Stimulated activated CD8-positive, alpha-beta memory T cell treated with anti-CD3 and anti-CD28 coated beads, Interleukin-15, amount 100 ng/mL, for 24 hours (primary cell): Measurements from ENCODE around the gene TMIE.
"Not testable (repeated sequence)": the region's sequence is repeated elsewhere in the genome, so short reads cannot be mapped to it uniquely, and the experiment has no call there.

Experiments
- DNase-seq: peaks from one replicate; pipeline ENCODE4 v3.0.0-alpha.2; 2020; ENCODE audit warnings: low read depth

Gene TMIE

DNA sequence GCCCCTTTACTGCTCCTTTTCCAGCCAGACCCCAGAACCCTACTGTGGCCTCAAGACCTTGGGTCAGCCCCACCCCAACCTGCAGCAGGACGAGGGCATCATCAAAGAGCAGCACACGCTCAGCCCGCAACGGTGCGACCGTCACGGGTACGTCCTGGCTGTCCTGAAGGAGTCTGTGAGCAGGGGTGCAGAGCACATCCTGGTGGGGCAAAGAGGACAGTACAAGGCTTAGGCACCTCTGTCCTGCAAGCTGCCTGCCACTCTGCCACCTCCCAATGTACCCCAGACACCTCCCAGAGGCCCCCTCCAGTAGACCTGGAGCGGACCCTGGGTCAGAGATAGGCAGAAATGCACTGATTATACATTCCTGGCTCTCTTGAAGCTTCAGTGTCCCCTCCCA, 15.7 kb upstream of the TMIE start:
- no peak for DNase-seq

DNA sequence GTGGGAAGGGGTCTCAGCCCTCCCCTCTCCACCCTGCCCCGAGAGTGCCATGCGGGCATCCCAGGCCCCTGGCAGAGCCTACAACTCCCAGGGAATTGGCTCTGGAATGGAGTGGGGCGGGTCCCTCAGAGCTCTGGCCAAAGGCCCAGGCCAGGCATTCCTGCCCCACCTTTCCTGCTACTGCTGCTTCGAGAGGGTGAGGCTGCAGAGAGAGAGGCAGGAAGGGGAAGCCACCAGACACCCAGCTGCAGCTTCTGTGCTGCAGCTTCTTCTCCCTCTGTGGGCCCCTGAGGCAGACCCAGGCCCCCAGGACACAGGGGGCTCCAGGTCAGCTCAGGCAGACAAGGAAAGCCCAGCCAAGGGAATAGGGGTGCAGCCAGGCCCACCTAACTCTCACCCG, 10.4 kb upstream of the TMIE start:
- no peak for DNase-seq

DNA sequence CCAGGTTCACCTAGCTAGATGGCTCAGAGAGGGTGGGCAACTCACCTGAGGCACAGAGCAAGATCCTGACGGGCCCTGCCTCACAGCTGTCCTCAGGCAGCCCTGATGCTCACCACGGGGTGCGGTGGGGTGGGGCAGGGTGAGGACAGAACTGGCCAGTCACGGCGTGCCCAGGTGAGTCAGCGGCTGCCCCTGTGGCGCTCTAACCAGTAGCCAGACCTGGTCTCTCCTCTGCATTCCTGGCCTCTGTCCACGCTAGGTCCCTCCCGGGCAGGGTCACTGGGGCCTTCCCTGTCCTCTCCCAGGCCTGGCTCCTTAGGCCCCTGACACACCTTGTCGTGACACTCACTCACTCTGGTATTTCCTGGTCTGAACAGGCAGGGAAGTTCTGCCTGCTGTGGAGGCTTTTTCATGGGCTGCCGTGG, 8.6 kb upstream of the TMIE start:
- DNase-seq: no peak

DNA sequence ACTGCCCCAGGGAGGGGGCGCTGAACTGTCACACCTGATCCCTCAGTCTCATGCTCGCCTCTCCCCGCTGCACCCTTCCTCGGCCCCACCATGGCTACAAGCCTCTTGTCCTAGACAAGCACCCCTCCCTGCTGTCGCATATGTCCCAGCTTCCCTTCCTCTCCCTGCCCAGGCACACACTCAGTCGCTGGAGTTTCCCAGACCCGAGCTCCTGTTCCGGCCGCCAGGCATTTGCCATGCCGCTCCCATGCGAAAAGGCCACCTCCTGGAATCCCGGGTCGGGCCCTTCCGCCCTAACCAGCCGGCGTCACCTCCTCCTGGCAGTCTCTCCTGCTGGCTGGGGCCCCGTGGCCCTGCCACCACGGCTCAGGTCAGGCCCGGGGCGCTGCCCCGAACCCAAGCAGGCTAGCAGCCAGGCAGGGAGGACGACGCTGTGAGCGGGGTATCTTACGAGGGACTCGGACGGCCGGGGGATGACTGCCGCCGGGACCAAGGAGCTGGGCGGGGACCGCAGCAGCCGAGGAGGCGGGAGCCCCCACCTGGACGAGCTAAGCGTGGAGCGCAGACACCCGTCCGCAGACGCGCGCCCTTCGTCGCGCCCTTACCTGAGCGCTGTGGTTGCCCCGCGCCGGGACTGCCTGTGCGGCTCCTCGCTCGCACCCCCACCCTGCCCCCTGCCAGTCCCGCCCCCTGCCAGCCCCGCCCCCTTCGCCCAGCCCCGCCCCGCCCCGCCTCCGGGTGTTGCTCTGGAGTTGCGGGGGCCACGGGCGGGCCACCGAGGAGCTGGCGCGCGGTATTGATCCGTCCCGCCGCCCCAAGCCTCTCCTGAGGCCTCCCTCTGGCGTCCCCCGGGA, 7.9 kb upstream of the TMIE start, which contains the start of gene ALS2CL:
Gene ALS2CL (minus strand): TSS at position 642 of the 854 bp plus-strand sequence. CDS start 4,239 bp downstream, outside the sequence.
- no peak for DNase-seq

DNA sequence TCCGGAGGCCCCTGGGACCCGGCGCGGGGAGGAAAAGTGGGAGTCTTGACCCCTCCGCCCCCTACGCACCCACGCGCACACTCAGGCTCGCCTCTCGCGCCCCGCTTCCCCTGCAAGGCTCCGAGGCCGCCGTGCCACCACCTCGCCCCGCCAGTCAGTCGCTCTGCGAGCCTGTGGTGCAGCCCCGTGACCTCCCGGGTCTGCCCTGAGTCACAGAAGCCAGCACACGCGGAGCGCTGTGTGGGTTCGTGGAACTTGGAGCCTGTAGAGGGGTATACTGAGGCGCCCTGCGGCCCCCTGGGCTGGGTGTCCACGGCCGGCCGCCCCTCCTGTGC, 7.3 kb upstream of the TMIE start:
- DNase-seq: no peak

DNA sequence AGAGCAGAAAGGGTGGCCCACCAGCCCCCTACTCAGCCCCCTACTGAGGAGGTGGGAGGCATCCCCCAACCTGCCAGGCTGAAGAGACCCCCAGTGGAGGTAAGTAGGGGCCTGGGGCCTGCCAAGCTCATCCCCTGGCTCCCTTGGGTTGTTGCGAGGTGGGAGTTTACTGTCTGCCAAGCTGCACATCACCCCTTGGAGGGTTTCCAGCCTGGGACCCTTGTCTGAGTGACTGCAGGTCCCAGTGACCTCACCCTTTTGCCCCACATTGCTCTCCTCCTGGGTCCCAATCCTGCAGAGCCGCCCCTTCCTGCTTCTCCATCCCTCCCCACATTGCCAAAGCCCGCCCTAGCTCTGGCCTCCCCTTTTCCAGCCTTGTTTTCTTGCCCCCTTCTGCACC, 6.7 kb upstream of the TMIE start:
- DNase-seq: no peak

DNA sequence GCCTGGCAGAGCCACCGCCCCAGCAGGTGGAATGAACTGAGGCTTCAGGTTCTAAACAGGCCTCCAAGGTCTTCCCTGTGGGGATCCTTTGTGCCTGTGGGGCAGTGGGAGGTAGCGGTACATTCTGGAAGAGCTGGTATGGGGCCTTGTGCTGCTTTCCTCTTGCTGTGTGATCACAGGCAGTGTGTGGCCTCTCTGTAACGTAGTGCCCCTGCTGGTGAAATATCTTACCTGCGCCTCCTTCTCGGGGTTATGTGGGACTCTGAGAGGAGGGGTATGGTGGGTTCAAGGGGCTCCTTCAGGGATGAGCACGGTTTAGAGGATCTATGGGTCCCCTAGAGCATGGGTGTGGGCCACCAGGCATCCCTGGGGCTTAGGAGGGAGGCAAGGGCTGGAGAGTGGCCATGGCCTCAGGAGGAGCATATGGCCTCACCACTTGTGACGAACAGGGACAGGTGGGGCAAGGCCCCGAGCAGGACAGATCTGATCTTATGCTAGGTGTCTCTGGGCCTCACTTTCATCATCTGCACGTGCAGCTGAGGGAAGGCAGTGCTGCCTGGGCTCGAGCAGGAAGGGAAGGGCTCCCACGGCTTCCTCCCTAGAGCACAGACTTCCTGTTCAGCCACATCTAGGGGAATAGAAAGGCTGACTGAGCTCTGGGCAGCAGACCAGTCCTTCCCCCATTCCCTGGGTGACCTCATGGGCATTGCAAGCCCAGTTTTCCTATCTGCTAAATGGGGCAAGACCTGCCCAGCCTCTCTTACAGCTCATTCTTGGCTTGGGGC, 5.8 kb upstream of the TMIE start:
- no peak for DNase-seq

DNA sequence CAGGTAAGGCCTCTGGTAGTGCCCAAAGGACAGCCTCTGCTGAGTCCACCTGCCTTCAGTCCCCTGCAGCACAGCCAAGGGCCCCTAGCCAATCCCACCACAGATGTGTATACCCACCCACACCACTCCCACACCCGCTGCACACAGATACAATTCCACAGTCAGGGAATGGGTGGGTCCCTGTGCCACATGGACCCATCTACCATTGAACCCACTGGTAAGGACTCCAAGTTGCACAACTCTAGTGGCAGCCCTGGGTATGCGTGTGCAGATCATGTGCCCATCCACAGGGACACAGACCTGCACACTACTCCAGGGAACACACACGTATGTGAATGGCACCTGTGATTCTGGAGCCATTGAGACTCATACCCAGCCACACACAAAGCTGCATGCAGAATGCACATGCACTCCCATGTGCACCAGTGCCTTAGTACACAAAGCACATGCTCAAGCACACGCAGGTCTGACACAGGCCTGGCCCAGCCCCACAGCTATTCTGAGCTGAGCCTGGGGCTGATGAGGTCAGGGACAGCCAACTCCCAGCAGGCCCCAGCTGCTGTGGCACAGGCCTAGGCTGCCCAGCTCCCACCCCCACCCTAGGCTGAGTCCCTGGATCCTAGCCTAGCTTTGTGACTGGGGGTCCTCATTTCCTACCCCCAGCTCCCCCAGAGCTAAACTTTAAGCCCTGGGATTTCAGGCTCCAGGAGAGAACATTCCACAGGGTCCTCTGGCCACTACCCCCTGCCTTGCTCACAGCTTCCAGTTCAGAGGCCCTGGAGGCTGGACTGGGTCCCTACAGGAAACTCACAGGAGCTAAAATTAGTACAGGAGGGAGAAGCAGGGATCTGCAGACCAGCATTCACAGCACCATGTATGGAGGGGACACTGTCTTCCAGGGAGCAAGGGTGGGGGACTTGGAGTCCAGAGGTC, 5.0 kb upstream of the TMIE start:
- DNase-seq: no peak

DNA sequence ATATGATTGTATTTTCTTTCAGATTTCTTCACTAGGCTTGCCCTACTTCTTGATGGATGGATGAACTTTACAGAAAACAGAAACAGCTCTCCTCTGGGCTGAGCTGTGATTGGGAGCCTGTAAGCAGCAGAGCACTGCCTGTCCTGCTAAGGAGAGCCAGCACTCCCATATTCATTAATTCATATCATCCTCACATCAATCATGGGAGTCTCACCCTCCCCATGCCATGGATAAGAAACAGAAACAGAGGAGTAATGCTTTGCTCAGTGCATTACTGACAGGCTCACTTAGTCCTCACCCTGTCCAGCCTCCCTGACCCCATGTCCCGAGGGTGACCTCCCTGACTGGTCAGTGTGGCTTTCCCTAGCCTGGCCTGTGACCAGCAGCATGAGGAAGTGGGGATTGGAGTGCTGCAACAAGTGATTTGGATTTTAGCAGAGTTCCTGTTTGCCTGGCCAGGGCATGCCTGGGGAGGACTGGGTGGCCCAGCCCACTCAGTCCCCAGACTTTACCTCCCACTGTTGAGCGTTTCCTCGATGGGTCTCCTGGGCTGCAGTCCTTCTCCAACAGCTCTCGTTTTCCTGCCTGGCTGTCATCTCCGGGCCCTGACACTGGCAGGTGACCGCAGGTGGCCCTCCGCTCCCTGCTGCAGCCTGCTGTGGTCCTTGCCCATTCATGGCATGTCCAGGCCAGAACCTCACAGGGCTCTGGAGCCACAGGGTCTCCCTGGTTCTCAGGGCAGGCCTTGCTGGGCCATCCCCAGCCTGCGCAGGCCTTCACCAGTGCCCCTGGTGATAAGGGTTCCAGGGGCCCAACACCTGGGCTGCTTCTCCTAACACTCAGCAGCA, 1.3 kb upstream of the TMIE start:
- DNase-seq: no peak

DNA sequence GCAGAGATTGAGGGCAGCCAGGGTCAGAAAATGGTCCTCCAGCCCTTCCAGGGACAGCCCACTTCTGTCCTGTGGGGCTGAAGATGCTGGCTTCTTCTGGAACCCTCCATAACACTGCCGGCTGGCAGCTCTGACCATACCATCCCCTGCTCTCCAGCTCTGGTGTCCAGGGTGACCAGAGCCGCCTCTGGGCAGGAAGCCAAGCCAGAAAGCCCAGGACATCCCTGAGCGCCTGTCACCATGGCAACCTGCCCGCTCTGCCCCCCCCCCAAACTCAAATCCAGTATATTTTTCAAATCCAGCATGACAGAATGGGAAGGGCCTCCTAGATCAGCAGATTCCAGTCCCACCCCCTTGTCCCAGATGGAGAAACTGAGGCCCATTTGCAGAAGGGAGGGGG, 420 bp upstream of the TMIE start:
- no peak for DNase-seq

DNA sequence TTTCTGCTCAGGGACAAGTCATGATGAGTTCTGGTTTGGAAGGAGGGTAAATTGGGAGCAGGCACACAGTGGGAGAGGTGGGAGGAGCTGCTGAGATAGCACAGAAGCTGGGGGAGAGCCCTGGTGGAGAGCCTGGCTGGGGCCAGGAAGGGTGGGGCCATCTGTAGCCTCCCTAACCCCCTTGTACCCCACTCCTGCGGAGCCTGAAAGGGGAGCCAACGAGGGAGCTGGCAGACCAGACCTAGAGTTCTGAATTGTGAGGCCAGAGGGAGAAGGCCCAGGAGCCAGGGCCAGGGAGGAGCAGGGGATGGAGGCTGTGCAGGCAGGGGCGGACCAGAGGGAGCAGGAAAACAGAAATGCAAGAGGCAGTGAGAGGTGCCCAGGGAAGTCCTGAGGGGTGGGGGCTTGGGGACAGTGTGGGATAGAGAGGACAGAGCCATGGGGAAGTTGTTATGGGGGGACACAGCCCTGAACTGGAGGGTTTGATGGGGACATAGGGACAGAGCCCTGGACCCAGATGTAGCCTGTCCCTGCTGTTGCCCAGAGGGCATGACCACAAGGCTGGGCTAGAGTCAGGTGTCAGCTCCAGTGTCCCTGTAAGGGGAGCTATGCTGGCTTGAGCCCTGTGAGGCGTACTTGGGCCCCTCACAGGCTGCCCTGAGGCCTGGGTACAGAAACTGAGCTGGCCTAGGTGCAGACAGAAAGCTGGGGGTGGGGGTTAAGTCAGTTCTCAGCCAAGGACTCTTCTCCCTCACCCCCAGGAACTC, 1.2 kb downstream of the TMIE start:
- no peak for DNase-seq

DNA sequence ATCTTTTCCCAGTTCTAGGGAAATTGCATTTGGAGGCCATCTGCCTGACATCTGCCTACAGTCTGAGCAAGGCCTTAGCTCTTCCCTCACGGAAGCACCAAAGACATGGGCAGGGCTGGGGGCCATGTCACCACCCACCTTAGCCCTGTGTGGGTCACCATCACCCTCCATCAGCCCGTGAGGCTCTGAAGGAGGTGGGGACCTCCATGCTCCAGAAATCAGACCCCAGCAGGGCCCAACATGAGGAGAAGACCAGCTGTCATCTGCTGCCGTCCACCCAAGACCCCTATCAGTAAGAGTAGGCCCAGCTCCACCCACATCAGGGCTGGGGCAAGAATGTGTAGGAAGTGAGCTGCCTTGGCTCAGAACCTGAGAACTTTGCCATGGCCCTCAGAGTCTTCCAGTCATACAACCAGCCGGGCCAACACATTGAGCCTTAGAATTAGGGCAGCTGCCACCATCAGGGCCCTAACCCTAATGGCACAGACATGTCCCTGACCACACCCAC, 1.9 kb downstream of the TMIE start:
- DNase-seq: no peak

DNA sequence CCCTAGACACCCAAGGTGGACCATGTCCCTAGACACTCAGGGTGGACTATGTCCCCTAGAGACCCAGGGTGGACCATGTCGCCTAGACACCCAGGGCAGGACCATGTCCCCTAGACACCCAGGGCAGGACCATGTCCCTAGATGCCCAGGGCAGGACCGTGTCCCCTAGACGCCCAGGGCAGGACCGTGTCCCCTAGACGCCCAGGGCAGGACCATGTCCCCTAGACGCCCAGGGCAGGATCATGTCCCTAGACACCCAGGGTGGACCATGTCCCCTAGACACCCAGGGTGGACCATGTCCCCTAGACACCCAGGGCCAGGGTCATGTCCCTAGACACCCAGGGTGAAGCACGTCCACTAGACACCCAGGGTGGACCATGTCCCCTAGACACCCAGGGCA, 3.2 kb downstream of the TMIE start:
- DNase-seq: not testable (repeated sequence)

DNA sequence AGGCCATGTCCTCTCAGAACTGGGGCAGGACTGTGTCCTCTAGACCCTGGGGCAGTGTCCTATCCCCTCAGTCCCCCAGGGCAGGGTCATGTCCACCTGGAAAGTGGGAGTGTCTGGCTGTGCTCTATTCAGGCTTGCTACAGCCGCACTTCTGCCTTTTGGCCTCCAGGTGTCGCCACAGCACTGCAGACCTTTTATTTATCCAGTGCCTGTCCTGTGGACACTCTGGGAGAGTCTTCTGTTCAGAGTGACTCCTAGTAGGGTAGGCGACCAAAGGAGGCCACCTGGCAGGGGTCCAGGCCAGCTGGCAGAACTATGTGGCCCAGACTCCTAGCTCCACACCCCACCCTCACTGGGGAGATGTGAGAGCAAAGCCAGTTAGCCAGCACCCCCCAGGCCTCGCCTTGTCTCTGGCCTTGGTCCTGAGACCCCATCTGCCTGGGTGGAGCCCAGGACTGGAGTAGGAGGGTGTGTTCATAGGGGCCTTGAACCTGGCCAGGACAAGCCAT, 3.9 kb downstream of the TMIE start:
- peak; percentile 42 for DNase-seq

DNA sequence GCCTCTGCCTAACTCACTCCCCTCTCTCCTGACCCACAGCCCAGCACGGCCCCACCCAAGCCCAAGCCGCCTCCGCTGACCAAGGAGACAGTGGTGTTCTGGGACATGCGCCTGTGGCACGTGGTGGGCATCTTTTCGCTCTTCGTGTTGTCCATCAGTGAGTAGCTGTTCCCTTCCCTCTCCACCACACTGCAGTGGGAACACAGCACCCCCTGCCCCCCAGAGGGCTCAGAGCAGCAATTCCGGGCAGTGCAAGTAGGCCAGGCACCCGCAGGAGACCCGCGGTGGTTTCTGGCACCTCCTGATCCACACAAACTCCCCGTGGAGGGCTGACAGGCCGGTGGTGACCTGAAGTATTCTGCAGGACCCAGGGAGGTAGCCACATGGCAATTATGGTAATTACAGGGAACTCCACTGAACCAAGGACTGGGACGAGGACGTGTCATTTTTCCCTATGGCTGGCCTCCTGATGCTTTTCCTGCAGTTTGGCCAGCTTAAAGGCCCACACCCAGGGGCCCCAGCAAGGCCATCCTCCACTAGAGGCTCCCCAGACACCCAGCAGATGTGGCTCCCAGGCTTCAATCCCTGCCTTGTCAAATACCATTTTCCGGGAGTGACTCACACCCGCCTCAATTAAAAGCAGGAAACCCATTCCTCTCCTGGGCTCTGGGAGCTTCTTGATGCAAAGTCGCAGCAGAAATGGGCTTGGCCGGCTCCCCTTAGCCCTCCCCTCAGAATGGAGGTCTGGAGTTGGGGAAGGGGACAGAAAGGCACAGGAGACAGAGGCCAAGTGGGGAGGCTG, 4.8 kb downstream of the TMIE start:
- DNase-seq: no peak

DNA sequence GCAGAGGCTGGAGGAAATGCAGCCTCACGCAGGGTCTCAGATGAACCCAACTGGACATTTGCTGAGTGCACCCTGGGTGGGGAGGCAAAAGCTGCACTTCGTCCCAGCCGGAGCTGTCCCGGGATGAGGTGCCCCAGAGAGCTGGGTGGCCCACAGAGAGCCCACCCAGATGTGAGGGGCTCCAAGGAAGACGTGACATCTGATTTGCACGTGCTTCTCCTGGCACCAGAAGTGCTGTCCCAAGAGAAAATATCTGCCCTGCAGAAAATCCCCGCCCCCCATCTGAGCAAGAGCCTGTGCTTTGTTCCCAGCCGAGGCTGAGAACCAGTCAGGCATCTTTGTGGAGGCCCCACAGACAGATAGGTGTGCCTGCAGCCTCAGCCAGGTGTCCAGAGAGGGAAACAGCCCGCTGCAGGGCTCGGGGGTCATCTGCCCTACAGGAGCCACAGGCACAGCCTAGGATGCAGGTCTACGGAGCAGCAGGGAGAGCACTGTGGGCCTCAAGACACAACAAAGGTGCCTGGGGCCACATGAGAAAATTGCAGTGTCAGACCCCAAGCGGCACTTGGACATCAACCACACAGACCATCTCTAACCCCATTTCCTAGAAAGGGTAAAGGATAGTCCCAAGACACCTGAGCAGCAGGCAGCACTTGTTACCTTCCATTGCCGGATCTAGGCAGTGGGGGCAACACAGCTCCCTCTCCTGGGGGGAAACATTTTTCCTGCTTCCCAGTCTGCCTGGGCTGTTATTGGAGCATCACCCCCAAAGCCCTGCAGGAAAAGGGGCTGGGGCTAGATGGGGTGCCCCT, 5.8 kb downstream of the TMIE start:
- DNase-seq: no peak

DNA sequence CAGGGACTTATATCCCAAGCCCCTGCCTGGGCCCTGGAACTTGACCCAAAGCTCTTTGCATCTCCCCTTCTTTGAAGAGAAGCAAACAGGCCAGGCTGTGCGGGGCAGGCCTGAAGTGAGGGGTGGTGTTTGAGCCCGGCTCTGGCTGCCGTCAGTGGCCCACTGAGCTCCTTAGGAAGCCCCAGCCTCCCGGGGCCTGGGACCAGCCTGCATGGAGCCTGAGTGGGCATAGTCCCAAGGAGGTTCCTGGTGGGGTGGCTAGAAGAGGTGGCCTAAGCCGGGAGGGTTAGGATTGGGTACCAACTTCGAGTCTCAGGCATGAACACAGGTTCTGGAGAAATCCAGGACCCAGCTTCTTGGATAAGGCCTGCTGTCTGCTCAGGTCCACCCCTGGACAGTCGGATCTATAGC, 6.4 kb downstream of the TMIE start:
- no peak for DNase-seq

DNA sequence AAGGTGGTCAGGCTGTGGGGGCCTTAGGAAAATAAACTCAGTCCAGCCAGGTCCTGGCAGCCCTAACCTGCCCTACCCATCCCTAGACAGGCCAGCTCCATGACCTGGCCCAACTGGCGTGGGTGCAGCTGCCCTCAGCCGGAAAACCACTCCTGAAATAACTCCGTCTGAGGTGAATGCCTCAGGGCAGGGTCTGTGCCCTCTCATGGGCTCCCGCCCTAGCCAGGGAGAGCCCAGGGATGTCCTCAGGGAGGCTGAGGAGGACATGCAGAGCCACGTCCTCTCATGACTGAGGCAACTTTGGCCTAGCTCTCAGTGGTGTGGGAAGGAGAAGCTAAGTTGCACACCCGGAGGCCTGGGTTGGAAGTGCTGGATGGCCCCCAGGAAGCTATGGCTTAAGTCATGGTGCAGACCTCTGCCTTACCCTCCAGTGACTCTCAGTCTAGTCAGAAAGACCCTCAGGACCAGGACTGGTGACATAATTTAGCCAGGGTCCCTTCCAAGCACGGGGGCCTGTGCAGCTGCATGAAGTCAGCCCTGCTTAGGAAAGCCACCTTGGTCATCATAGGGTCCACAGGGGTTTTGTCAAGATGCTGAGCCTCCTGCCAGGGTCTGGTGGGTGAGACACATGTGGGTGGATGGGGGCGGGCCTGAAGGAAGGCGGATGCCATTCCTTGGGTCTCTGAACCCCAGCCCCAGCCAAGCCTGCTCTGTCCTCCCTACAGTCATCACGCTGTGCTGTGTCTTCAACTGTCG, 7.4 kb downstream of the TMIE start:
- no peak for DNase-seq
